HepG2 (cell line): ENCODE results near the gene PPP1R12B. TPM values are rescaled to one million over a fixed set of nuclear protein-coding genes. Genes with fewer than 3 reads are reported as not detected.
"Not testable (repeated sequence)": the region's sequence is repeated elsewhere in the genome, so short reads cannot be mapped to it uniquely, and the experiment has no call there.

Source experiments
- ATAC-seq: fragments of 200-7000 bp; cut with Tn5 transposase; 3 replicates; pipeline ENCODE4 v1.9.1; 2020; ENCODE audit warnings: mild to moderate bottlenecking, moderate library complexity
- BruUV-seq: library from RNA; stranded (reverse); fragments of 400-500 nt; replicated peaks from 2 replicates; lab custom pipeline; 2021; lab: Mats Ljungman, UMichigan
- CTCF ChIA-PET: fragments of 300-600 bp; formaldehyde crosslinking; extraction: SDS; loops from one replicate; lab custom pipeline; 2021; ENCODE audit warnings: low total read pairs, inconsistent platforms, low intra/inter-chr PET ratio; lab: Yijun Ruan, JAX
- POLR2A ChIA-PET: fragments of 350-600 bp; sonication (Branson Sonifier 250); formaldehyde crosslinking; loops from one replicate; lab custom pipeline; 2020; ENCODE audit warnings: antibody characterized with exemption, inconsistent platforms; lab: Yijun Ruan, JAX
- DNase-seq: peaks from one replicate; pipeline ENCODE4 v3.0.0-alpha.2; 2015; ENCODE audit warnings: low spot score
- FAIRE-seq: peaks from 3 replicates; lab custom pipeline; 2011; peaks lifted over from hg19 to GRCh38; lab: Jason Lieb, UNC
- H2AFZ ChIP-seq: one replicate; pipeline ENCODE4 v1.6.1; 2011; ENCODE audit warnings: low read length, inconsistent platforms
- H3K27ac ChIP-seq: fragments of 300-600 bp; 3 replicates; pipeline ENCODE4 v1.8.0; 2011; ENCODE audit warnings: mixed run types, mild to moderate bottlenecking, mixed read lengths, low read length, inconsistent platforms; ENCODE audit not compliant: insufficient read depth; ENCODE audit errors: extremely low read length
- H3K27me3 ChIP-seq, 2 experiments: fragments of 200-600 bp in 1 of 2; 2 replicates in 1 of 2; 3 replicates in 1 of 2; pipeline versions ENCODE4 v1.6.0 to v1.8.0; 2011; ENCODE audit warnings: low read length in 2 of 2, mild to moderate bottlenecking in 2 of 2, moderate library complexity in 2 of 2, inconsistent platforms in 1 of 2; ENCODE audit not compliant: insufficient read depth in 2 of 2, control insufficient read depth in 1 of 2
- H3K36me3 ChIP-seq, 2 experiments: fragments of 200-600 bp in 1 of 2; replicated peaks in 1 of 2; 2 replicates in 1 of 2; 3 replicates in 1 of 2; pipeline versions ENCODE4 v1.5.1 to v1.8.0; 2011; ENCODE audit warnings: low read length in 2 of 2, inconsistent platforms in 1 of 2; ENCODE audit not compliant: insufficient read depth in 2 of 2, control insufficient read depth in 1 of 2
- H3K4me1 ChIP-seq: 2 replicates; pipeline ENCODE4 v1.5.1; 2012; ENCODE audit warnings: low read length, inconsistent platforms; ENCODE audit not compliant: insufficient read depth
- H3K4me2 ChIP-seq: 2 replicates; pipeline ENCODE4 v1.6.0; 2011; ENCODE audit warnings: low read depth, low read length, inconsistent platforms
- H3K4me3 ChIP-seq, 3 experiments: fragments of 200-600 bp in 1 of 3; sonication (generic), shearing (Covaris generic) in 1 of 3; replicated peaks in 1 of 3; 2 replicates each; pipeline ENCODE4 v1.5.1; 2011 to 2016; ENCODE audit warnings: low read length in 3 of 3, inconsistent platforms in 2 of 3, low read depth in 2 of 3, mild to moderate bottlenecking in 2 of 3, control low read depth in 1 of 3, mixed read lengths in 1 of 3; ENCODE audit not compliant: insufficient read depth in 1 of 3
- H3K79me2 ChIP-seq: one replicate; pipeline ENCODE4 v1.6.1; 2011; ENCODE audit warnings: low read length, inconsistent platforms; ENCODE audit not compliant: insufficient read depth
- H3K9ac ChIP-seq: 2 replicates; pipeline ENCODE4 v1.6.0; 2011; ENCODE audit warnings: mild to moderate bottlenecking, low read depth, low read length, inconsistent platforms; ENCODE audit not compliant: insufficient read depth
- H3K9me3 ChIP-seq: 2 replicates; pipeline ENCODE4 v1.5.1; 2012; ENCODE audit warnings: mild to moderate bottlenecking, low read length
- H4K20me1 ChIP-seq: 2 replicates; pipeline ENCODE4 v1.6.0; 2011; ENCODE audit warnings: inconsistent platforms, mild to moderate bottlenecking, low read length, moderate library complexity; ENCODE audit not compliant: insufficient read depth
- WGBS: methylation state at CpG from one replicate; pipeline ENCODE4 v1.1.6; 2017; ENCODE audit warnings: low lambda C conversion rate; 5-methylcytosine and 5-hydroxymethylcytosine counted together
- in situ Hi-C: cut with HindIII; loops from 2 replicates; pipeline ENCODE4 v1.10.0; 2017; ENCODE audit warnings: low pct_unique_long_range_greater_than_20kb; ENCODE audit not compliant: extremely low pct_ligation_motif_present
- intact Hi-C: fragments of 100-400 bp; cut with micrococcal nuclease; formaldehyde crosslinking; loops from one replicate; pipeline ENCODE4 v1.10.0; 2022; ENCODE audit not compliant: unreplicated experiment
- polyA plus RNA-seq, 8 experiments: library from polyadenylated mRNA; depleted of rRNA in 3 of 8; stranded (reverse) in 7 of 8; unstranded in 1 of 8; fragments of >200 nt; fragmentation: Illumina TruSeq in 4 of 8; extraction: Trizol in 4 of 8; gene quantifications; 2 replicates each; pipeline versions ENCODE4 v1.2.1 to v1.2.3, GENCODE V29; 2011 to 2016; ENCODE audit warnings: low read depth in 4 of 8, missing spikeins in 1 of 8, mixed read lengths in 1 of 8; ENCODE audit not compliant: insufficient read depth in 1 of 8
- total RNA-seq, 5 experiments: library from RNA; depleted of rRNA; stranded (reverse); fragments of >200 nt; fragmentation: Illumina TruSeq; extraction: Trizol; gene quantifications; 2 replicates each; pipeline ENCODE4 v1.2.3, GENCODE V29; 2016; ENCODE audit warnings: low read depth in 1 of 5

PPP1R12B gene
- total and polyA plus RNA-seq, 2 of the 13 experiments (the other 11 are each of a cell fraction or from before 2014, with no cell fraction given): 12.0 to 13.6 TPM

GRCh38 chr1:202430111-202430510, 81.6 kb downstream of the PPP1R12B start:
- CTCF ChIA-PET, in situ Hi-C loops, BruUV-seq, H3K79me2 ChIP-seq, DNase-seq, H4K20me1 ChIP-seq, H3K9me3 ChIP-seq, ATAC-seq, POLR2A ChIA-PET, H3K4me2 ChIP-seq, FAIRE-seq, H3K27me3 ChIP-seq, H2AFZ ChIP-seq, H3K27ac ChIP-seq, H3K4me3 ChIP-seq, H3K9ac ChIP-seq: not testable (repeated sequence)
- WGBS: 90% methylated on average over 1 of the region's 1 CpG
- Histone ChIP-seq H3K36me3 (peaks cover 2 to 10% of the 10 kb centered on the region in 2 experiments; a peak in 3 of 5 replicates), H3K4me1 (peaks cover 12% of the 10 kb centered on the region)
- intact Hi-C loops: loop anchor here (10.0 kb wide), 1 partner anchor 85 kb away; the partner anchor contains the start of genes PPP1R12B and UBE2T

- CTCF ChIA-PET, H4K20me1 ChIP-seq, POLR2A ChIA-PET, H3K9me3 ChIP-seq, ATAC-seq, H3K4me3 ChIP-seq, H3K4me2 ChIP-seq, H3K27me3 ChIP-seq, H3K27ac ChIP-seq, DNase-seq, FAIRE-seq, H3K79me2 ChIP-seq, BruUV-seq, H2AFZ ChIP-seq, H3K9ac ChIP-seq, in situ Hi-C loops: not testable (repeated sequence)
- Histone ChIP-seq H3K4me1 (peaks cover 12% of the 10 kb centered on the region), H3K36me3 (peaks cover 3 to 13% of the 10 kb centered on the region in 2 experiments; a peak in 3 of 5 replicates)
- intact Hi-C loops: loop anchor here (10.0 kb wide), 1 partner anchor 88 kb away; the partner anchor contains the start of genes PPP1R12B and UBE2T
- WGBS: 96% methylated on average over 2 of the region's 2 CpGs
These were observed 83.8 kb downstream of the PPP1R12B start for GRCh38 chr1:202432338-202432737.
